IPS-18c (cell line): ENCODE measurements around the gene IFT88.

Experiments used
- H3K4me3 ChIP-seq: 2 replicates; pipeline ENCODE4 v1.7.0; 2013; ENCODE audit warnings: low read depth, mild to moderate bottlenecking, low read length, moderate library complexity; ENCODE audit not compliant: insufficient read depth
- H3K9me3 ChIP-seq: one replicate; pipeline ENCODE4 v1.6.1; 2013; ENCODE audit warnings: mild to moderate bottlenecking, low read length, moderate library complexity; ENCODE audit not compliant: control insufficient read depth, insufficient read depth

Gene IFT88

GRCh38 chr13:20717581-20718542 lies 150.9 kb downstream of the IFT88 start:
- H3K4me3 ChIP-seq: no peak overlapping the region
- peaks cover 2% of the 10 kb centered on the region for H3K9me3 ChIP-seq

- H3K9me3 ChIP-seq: no peaks in the 10 kb centered on the region
- no peak overlapping the region for H3K4me3 ChIP-seq
Measured at GRCh38 chr13:20718958-20719566, 152.1 kb downstream of the IFT88 start.

DNA sequence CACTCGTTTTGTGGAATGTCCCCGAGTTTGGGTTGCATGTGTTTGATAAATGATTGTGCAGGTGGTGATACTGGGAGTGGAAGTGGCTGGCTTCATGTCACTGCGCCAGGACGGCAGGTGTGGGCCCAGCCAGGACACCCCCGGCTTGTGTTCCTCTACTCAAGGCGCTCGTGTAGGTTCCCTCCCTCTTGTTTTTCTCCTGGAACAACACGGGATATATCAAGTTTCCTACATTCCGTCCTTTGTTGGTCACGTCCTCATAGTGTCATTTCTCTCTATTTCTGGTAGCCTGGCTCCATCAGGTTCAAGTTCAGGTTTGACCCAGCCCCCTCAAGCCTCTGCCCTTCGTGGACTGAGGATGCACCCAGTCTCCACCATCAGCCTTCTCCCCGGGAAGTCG lies 152.8 kb downstream of the IFT88 start:
- H3K9me3 ChIP-seq: no peaks in the 10 kb centered on the region
- no peak overlapping the region for H3K4me3 ChIP-seq

- H3K9me3 ChIP-seq: no peaks in the 10 kb centered on the region
Measured at GRCh38 chr13:20720499-20720898, 153.5 kb downstream of the IFT88 start.

DNA sequence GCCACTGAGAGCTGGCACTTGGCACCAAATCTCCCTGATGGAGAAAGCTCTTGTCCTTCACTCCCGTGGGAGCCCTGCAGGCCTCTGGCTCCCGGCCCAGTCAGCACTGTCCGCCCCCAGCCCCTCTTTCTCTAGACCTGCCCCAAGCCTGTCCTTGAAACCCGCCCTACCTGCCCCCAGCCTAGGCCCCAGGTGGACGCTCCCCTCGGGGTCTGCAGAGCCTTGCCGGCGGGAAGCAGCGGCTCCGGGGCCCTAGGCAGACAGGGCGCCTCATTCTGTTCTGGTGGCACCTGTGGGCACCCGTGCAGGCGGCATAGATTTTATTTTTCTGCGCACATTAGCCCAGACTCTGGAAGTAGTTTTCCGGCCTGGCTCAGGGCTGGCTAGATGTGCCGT lies 154.1 kb downstream of the IFT88 start:
- peak overlapping the region; percentile 59; the same call in 1 of the 2 replicates for H3K4me3 ChIP-seq
- no peaks in the 10 kb centered on the region for H3K9me3 ChIP-seq

More at GRCh38 chr13:20720499-20720898, 153.5 kb downstream of the IFT88 start:
- H3K4me3 ChIP-seq: no peak overlapping the region

DNA sequence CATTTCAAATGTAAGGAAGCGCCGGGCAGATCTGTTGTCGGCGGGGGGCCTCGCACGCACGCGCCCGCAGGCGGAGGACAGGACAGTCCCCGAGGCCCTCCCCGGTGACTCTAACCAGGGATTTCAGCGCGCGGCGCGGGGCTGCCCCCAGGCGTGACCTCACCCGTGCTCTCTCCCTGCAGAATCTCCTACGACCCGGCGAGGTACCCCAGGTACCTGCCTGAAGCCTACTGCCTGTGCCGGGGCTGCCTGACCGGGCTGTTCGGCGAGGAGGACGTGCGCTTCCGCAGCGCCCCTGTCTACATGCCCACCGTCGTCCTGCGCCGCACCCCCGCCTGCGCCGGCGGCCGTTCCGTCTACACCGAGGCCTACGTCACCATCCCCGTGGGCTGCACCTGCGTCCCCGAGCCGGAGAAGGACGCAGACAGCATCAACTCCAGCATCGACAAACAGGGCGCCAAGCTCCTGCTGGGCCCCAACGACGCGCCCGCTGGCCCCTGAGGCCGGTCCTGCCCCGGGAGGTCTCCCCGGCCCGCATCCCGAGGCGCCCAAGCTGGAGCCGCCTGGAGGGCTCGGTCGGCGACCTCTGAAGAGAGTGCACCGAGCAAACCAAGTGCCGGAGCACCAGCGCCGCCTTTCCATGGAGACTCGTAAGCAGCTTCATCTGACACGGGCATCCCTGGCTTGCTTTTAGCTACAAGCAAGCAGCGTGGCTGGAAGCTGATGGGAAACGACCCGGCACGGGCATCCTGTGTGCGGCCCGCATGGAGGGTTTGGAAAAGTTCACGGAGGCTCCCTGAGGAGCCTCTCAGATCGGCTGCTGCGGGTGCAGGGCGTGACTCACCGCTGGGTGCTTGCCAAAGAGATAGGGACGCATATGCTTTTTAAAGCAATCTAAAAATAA lies 154.7 kb downstream of the IFT88 start:
- Histone ChIP-seq H3K4me3 (peak overlapping the region; percentile 59), H3K9me3 (no peaks in the 10 kb centered on the region)

DNA sequence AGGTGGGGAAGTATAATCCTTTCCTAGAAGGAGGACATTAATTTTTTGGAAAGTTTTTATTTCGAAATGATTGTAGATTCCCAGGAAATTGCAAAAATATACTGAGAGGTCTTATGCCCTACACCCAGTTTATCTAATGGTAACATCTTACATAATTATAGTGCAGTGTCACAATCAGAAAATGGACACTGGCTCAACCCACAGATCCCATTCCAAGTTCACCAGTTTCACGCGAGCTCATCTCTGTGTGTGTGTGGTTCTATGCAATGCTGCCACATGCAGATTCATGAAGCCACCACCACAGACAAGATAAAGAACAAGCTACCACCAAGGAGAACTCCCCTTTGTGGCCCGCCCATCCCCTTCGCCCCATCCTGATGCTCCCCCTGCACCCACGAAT lies 160.9 kb downstream of the IFT88 start:
- no peak overlapping the region for H3K4me3 ChIP-seq
- H3K9me3 ChIP-seq: no peaks in the 10 kb centered on the region

DNA sequence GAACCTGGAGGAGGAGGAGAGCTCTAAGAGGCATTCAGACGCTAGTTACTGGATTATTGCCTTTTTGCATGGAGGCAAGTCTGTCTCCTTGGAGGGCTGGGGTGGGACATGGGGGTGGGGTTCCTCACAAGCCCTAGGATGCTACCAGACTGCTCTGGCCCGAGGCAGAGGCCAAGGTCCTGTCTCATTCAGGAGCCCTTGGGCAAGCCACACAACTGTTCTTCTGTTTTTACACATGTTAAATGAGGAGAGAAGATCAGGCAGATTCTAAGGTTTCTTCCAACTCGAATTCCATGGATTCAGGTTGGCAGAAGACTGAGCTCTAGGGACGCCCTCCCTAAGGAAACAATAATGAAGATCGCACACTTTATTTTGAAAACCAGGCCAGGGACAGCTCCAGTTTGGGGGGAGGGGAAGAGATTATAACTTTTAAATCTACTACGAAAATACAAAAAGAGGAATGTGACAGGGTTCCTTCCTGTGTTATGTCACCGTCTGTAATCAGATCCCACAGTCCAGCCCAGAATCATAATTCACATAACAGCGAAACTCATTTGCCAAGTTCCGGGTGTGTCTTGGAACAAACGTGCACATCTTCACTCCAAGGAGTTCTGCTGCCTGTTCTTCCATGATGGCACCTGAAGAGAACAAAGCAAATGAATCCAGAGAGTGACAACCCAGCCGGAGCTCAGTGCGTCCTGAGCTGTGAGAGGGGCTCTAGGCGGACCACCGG lies 161.8 kb downstream of the IFT88 start:
- H3K9me3 ChIP-seq: no peaks in the 10 kb centered on the region
- no peak overlapping the region for H3K4me3 ChIP-seq

DNA sequence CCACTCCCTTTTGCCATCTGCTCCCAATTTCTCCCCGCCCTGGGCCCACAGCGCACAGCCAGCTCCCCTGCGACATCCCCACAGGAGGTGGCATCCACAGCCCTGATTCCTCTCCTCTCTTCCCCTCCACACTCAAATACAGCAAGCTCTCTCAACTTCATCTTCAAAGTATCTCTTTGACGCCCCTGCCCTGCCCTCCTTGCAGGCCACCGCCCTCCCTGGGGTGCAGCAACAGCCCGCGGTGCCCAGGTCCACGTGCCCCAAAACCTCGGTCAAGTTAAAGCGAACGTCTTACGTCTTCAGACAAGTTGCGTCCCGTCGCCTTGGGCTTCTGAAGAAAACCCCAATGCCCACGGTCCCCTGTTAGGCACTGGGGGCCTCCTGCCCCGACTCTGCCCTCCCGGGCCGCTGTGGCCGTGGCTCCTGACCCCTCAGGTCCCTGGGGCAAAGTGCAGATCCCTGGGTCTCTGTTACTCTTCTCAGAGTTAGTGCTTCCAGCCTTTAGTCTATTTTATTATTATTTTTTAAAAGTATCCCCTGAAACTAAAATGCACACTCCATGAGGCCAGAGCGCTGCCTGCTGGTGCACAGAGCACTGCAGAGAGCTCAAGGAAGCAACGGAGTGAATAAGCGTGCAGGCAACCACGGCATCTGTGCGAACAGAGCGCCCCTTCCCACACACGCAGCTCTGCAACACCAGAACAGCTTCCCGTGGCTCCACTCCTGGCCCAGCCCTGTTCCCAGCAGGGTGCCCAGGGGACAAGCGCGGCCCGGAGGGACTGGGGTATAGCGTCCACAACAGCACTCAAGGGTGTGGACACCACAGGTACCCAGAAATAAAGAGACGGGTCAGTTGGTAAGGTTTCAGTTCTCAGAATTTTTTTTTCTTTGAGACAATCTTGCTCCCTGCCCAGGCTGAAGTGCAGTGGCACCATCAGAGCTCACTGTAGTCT lies 163.0 kb downstream of the IFT88 start:
- H3K4me3 ChIP-seq: no peak overlapping the region

DNA sequence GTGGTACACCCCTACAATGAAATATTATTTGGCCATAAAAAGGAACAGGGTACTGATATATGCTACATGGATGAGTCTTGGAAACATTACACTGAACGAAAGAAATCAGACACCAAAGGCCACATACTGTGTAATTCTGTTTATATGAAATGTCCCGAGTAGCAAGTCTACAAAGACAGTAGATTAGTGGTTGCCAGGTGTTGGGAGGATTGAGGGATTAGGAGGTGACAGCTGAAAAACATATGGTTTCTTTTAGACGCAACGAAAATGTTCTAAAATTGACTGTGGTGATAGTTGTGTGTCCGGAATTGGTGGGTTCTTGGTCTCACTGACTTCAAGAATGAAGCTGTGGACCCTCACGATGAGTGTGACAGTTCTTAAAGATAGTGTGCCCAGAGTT lies 171.7 kb downstream of the IFT88 start:
- no peaks in the 10 kb centered on the region for H3K9me3 ChIP-seq
- H3K4me3 ChIP-seq: no peak overlapping the region

More for the DNA sequence above, 163.0 kb downstream of the IFT88 start:
- H3K9me3 ChIP-seq: no peaks in the 10 kb centered on the region

- no peaks in the 10 kb centered on the region for H3K9me3 ChIP-seq
- H3K4me3 ChIP-seq: no peak overlapping the region
Measured at GRCh38 chr13:20740021-20740420, 173.1 kb downstream of the IFT88 start.
